ENCODE results near the gene AHRR. TPM values are rescaled to one million over a fixed set of nuclear protein-coding genes. Genes with fewer than 3 reads are reported as not detected.

The AHRR gene
- total and polyA plus RNA-seq, 10 of the 15 experiments (the other 5 are each of a cell fraction or from before 2014, with no cell fraction given), result 0.90 to 35.2 (median 19.2) TPM

DNA sequence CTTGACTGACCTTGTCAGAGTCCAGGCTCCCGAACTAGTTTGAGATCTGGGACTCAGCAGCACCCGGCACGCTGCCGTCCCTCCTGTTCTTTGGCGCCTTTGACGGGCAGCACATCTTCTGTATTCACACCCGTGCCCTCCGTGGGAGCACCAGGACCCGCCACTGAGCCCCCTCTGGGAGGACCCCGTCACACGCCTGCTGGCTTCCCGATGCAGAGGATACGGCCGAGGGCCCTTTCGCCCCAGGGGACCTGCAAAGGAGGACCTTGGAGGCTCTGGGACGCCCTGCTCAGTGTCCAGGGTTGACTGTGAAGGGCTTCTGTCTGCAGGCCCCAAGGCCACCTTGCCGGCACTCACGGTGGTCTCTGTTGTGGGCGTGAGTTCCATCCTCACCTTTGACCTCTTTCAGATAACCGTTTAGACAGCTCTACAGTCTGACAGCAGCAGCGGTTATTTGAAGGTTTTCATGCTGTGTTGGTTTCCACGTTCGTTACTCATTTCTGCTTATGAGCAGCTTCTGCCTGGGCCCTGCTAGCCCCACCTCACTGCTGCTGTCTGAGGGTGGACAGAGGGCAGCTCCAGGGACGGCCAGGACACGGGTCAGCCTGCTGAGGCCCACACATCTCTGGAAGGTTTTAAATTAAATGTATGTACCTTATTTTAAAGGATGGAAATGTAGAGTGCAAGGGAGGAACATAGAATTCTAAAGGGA is 108.9 kb downstream of the AHRR start:
- Histone ChIP-seq H3K79me2 (ENCODE audit: control insufficient read depth, insufficient read depth, low read length) (no peaks in the 10 kb centered on the region; the same call in 1 of the 2 replicates), H3K9ac (ENCODE audit: control insufficient read depth, insufficient read depth, low read length) (no peak overlapping the region), H3K36me3 (ENCODE audit: control insufficient read depth in 2 of 2, insufficient read depth in 2 of 2, low read length in 1 of 2) (peaks cover 4 to 28% of the 10 kb centered on the region in 2 experiments; a peak in 3 of 4 replicates), H3K27ac (ENCODE audit: control insufficient read depth, insufficient read depth) (no peak overlapping the region), H3K4me3 (no peak overlapping the region), H3K27me3 (replicated peaks in 1 of 2; ENCODE audit: control insufficient read depth in 2 of 2, insufficient read depth in 2 of 2, low read length in 1 of 2) (no peaks in the 10 kb centered on the region), H3K9me3 (replicated peaks; ENCODE audit: control insufficient read depth, insufficient read depth, low read length) (no peaks in the 10 kb centered on the region), H3K4me1 (ENCODE audit: control insufficient read depth, insufficient read depth, low read length) (peaks cover 12% of the 10 kb centered on the region), H3K4me2 (ENCODE audit: control insufficient read depth, insufficient read depth) (no peak overlapping the region), H2AFZ (ENCODE audit: control insufficient read depth, low read depth, low read length) (no peak overlapping the region), H4K20me1 (ENCODE audit: control insufficient read depth, insufficient read depth) (no peaks in the 10 kb centered on the region)
- SMC1A ChIA-PET (ENCODE audit: uncharacterized antibody, unreplicated experiment), result interaction anchor here (0.6 to 3.7 kb wide), 9 partner anchors 16 to 113 kb away, joined by 3 to 33 read pairs (median 4); no protein-coding TSS in a partner anchor
- DNase-seq (ENCODE audit: low read depth, low spot score), result no peak
- 74% methylated on average over 24 of the region's 25 CpGs for WGBS (ENCODE audit: insufficient coverage, insufficient replicate concordance, low lambda C conversion rate, missing lambda C conversion rate)
- in situ Hi-C loops (cut with MboI) (no loop called here), intact Hi-C loops (cut with micrococcal nuclease; ENCODE audit: unreplicated experiment) (no loop called here)
- no peak for FAIRE-seq
- CTCF ChIA-PET, result interaction anchor here (0.6 to 6.4 kb wide), 17 partner anchors 10 to 1086 kb away, joined by 3 to 126 read pairs (median 6); partner anchors contain the start of gene AHRR
- ATAC-seq, result peak; percentile 45
- no TSS peak for BruUV-seq (replicated peaks)
- RAD21 ChIA-PET (ENCODE audit: unreplicated experiment), result interaction anchor here (0.7 to 6.0 kb wide), 7 partner anchors 16 to 242 kb away, joined by 3 to 82 read pairs (median 3); partner anchors contain the start of genes AHRR and PDCD6
- TF ChIP-seq NFIC (IDR thresholded peaks at IDR 0.05; ENCODE audit: low read depth, low read length) (no peak), POLR2AphosphoS2 (IDR thresholded peaks at IDR 0.05; ENCODE audit: low read depth, low read length) (no peak), NR2C2 (IDR thresholded peaks at IDR 0.05; ENCODE audit: borderline replicate concordance, control insufficient read depth, insufficient read length, low read depth) (peak; percentile 25), POLR2A (IDR thresholded peaks at IDR 0.05; ENCODE audit: low read depth, low read length) (peak; percentile 19; the same call in 1 of the 2 replicates), NR2C1 (IDR thresholded peaks at IDR 0.05) (0 out of 2 replicates have a peak, but pooled peaks have one; percentile 13)
- TF ChIP-seq, protein P1, sequence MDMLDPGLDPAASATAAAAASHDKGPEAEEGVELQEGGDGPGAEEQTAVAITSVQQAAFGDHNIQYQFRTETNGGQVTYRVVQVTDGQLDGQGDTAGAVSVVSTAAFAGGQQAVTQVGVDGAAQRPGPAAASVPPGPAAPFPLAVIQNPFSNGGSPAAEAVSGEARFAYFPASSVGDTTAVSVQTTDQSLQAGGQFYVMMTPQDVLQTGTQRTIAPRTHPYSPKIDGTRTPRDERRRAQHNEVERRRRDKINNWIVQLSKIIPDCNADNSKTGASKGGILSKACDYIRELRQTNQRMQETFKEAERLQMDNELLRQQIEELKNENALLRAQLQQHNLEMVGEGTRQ (IDR thresholded peaks at IDR 0.05; ENCODE audit: borderline replicate concordance, low read depth, low read length), result no peak
- POLR2A ChIA-PET, result interaction anchor here (0.6 kb wide), 1 partner anchor 113 kb away, joined by 3 read pairs; no protein-coding TSS in a partner anchor

Data from GM12878 (cell line).